Measurements from ENCODE around the gene NFYC. TPM values are rescaled to one million over a fixed set of nuclear protein-coding genes. Genes with fewer than 3 reads are reported as not detected.
A peak's percentile ranks its signal among the peaks of the same experiment; 100 is the strongest.
"Not testable (repeated sequence)": the region's sequence is repeated elsewhere in the genome, so short reads cannot be mapped to it uniquely, and the experiment has no call there.

Gene NFYC
- total RNA-seq, 1 experiment from 2014 or later, result 63.3 TPM

DNA sequence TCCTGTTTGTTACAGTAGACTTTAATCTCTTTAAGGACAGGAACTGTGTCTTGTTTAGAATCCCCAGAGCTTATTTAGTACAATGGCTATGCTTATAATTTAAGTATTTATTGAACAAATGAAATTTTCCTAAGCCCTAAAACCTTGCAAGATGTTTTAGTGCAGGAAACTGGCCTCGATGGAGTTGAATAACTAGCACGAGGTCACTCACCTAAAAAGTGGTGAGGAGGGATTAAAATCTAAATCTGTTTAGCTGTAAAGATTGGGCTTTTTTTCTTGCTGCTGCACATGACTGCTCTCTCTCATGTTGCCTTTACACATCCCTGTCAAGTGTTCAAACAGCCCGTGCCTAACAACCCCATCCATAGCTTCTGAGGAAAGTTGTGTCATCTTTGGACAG lies 10.2 kb downstream of the NFYC start:
- no TSS peak for BruUV-seq (replicated peaks)
- Histone ChIP-seq H3K27me3 (ENCODE audit: insufficient read depth, low read length) (no peaks in the 10 kb centered on the region), H3K79me2 (ENCODE audit: insufficient read depth, low read length) (peaks cover 99% of the 10 kb centered on the region), H3K4me3 (replicated peaks in 1 of 2; ENCODE audit: low read depth in 1 of 2, low read length in 2 of 2) (no peak overlapping the region), H3K27ac (ENCODE audit: low read depth, low read length) (no peak overlapping the region), H3K36me3 (ENCODE audit: control insufficient read depth in 1 of 2, insufficient read depth in 2 of 2, low read length in 2 of 2) (no peaks in the 10 kb centered on the region), H3K9ac (ENCODE audit: low read length) (no peak overlapping the region), H3K9me3 (ENCODE audit: control insufficient read depth in 1 of 2, insufficient read depth in 1 of 2, low read depth in 1 of 2, low read length in 2 of 2) (no peaks in the 10 kb centered on the region), H4K20me1 (ENCODE audit: insufficient read depth) (no peaks in the 10 kb centered on the region; the same call in 1 of the 2 replicates), H3K4me2 (ENCODE audit: low read length) (no peak overlapping the region), H3K9me2 (ENCODE audit: insufficient read depth) (no peaks in the 10 kb centered on the region; the same call in 1 of the 2 replicates), H3K4me1 (ENCODE audit: control insufficient read depth in 1 of 2, insufficient read depth in 2 of 2, low read length in 2 of 2) (peaks cover 18 to 36% of the 10 kb centered on the region in 2 experiments), H2AFZ (ENCODE audit: low read depth, low read length, poor library complexity, severe bottlenecking) (no peak overlapping the region)
- intact Hi-C loops (cut with micrococcal nuclease), result no loop called here
- RAD21 ChIA-PET (ENCODE audit: low non-redundant PET in 1 of 2, low total read pairs in 2 of 2, uncharacterized antibody in 2 of 2, unreplicated experiment in 2 of 2), result no interaction called here
- POLR2A ChIA-PET, result interaction anchor here (1.6 to 3.0 kb wide), 2 partner anchors 9 to 10 kb away, joined by 11 to 32 read pairs; partner anchors contain the start of gene NFYC
- no peak for ATAC-seq
- DNase-seq (ENCODE audit: low read depth, low spot score), result no peak
- CTCF ChIA-PET, result interaction anchor here (1.0 kb wide), 1 partner anchor 32 kb away, joined by 4 read pairs; no protein-coding TSS in a partner anchor
- TF ChIP-seq SIN3A (IDR thresholded peaks at IDR 0.05; ENCODE audit: low read depth) (no peak), SP1 (IDR thresholded peaks at IDR 0.05; ENCODE audit: low read depth) (no peak), CEBPB (IDR thresholded peaks at IDR 0.05; ENCODE audit: low read depth) (no peak), EZH2 (IDR thresholded peaks at IDR 0.05) (no peak), POLR2A (IDR thresholded peaks at IDR 0.05; ENCODE audit: borderline replicate concordance, extremely low read depth, insufficient read depth, insufficient read length) (no peak), EZH2phosphoT487 (IDR thresholded peaks at IDR 0.05; ENCODE audit: borderline replicate concordance) (no peak)
- TF ChIP-seq, protein P1, sequence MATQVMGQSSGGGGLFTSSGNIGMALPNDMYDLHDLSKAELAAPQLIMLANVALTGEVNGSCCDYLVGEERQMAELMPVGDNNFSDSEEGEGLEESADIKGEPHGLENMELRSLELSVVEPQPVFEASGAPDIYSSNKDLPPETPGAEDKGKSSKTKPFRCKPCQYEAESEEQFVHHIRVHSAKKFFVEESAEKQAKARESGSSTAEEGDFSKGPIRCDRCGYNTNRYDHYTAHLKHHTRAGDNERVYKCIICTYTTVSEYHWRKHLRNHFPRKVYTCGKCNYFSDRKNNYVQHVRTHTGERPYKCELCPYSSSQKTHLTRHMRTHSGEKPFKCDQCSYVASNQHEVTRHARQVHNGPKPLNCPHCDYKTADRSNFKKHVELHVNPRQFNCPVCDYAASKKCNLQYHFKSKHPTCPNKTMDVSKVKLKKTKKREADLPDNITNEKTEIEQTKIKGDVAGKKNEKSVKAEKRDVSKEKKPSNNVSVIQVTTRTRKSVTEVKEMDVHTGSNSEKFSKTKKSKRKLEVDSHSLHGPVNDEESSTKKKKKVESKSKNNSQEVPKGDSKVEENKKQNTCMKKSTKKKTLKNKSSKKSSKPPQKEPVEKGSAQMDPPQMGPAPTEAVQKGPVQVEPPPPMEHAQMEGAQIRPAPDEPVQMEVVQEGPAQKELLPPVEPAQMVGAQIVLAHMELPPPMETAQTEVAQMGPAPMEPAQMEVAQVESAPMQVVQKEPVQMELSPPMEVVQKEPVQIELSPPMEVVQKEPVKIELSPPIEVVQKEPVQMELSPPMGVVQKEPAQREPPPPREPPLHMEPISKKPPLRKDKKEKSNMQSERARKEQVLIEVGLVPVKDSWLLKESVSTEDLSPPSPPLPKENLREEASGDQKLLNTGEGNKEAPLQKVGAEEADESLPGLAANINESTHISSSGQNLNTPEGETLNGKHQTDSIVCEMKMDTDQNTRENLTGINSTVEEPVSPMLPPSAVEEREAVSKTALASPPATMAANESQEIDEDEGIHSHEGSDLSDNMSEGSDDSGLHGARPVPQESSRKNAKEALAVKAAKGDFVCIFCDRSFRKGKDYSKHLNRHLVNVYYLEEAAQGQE (IDR thresholded peaks at IDR 0.05; ENCODE audit: low read depth), result no peak
- TF ChIP-seq, protein P2, sequence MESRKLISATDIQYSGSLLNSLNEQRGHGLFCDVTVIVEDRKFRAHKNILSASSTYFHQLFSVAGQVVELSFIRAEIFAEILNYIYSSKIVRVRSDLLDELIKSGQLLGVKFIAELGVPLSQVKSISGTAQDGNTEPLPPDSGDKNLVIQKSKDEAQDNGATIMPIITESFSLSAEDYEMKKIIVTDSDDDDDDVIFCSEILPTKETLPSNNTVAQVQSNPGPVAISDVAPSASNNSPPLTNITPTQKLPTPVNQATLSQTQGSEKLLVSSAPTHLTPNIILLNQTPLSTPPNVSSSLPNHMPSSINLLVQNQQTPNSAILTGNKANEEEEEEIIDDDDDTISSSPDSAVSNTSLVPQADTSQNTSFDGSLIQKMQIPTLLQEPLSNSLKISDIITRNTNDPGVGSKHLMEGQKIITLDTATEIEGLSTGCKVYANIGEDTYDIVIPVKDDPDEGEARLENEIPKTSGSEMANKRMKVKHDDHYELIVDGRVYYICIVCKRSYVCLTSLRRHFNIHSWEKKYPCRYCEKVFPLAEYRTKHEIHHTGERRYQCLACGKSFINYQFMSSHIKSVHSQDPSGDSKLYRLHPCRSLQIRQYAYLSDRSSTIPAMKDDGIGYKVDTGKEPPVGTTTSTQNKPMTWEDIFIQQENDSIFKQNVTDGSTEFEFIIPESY (IDR thresholded peaks at IDR 0.05; ENCODE audit: extremely low read depth, insufficient replicate concordance, low read length), result no peak

DNA sequence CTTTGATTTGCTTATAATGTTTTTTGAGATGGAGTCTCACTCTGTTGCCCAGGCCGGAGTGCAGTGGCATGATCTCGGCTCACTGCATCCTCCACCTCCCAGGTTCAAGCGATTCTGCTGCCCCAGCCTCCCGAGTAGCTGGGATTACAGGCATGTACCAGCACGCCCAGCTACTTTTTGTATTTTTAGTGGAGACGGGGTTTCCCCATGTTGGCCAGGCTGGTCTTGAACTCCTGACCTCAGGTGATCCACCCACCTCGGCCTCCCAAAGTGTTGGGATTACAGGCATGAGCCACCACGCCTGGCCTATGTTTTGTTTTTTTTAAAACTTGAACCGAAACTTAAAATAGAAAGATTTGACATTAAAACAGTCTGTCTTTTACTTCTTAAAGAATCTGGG lies 11.3 kb downstream of the NFYC start:
- H3K9me3 ChIP-seq (ENCODE audit: control insufficient read depth in 1 of 2, insufficient read depth in 1 of 2, low read depth in 1 of 2, low read length in 2 of 2); H2AFZ ChIP-seq (ENCODE audit: low read depth, low read length, poor library complexity, severe bottlenecking); H3K4me3 ChIP-seq (replicated peaks in 1 of 2; ENCODE audit: low read depth in 1 of 2, low read length in 2 of 2); H3K27me3 ChIP-seq (ENCODE audit: insufficient read depth, low read length); intact Hi-C loops (cut with micrococcal nuclease); ATAC-seq; BruUV-seq (replicated peaks); DNase-seq (ENCODE audit: low read depth, low spot score); H4K20me1 ChIP-seq (ENCODE audit: insufficient read depth); H3K36me3 ChIP-seq (ENCODE audit: control insufficient read depth in 1 of 2, insufficient read depth in 2 of 2, low read length in 2 of 2); H3K9me2 ChIP-seq (ENCODE audit: insufficient read depth); RAD21 ChIA-PET (ENCODE audit: low non-redundant PET in 1 of 2, low total read pairs in 2 of 2, uncharacterized antibody in 2 of 2, unreplicated experiment in 2 of 2): not testable (repeated sequence)
- Histone ChIP-seq H3K27ac (ENCODE audit: low read depth, low read length) (0 out of 2 replicates have a peak overlapping the region, but pooled peaks have one; percentile 22), H3K9ac (ENCODE audit: low read length) (peak overlapping the region; percentile 21; the same call in 1 of the 2 replicates), H3K4me2 (ENCODE audit: low read length) (peak overlapping the region; percentile 52), H3K4me1 (ENCODE audit: control insufficient read depth in 1 of 2, insufficient read depth in 2 of 2, low read length in 2 of 2) (peaks cover 18 to 36% of the 10 kb centered on the region in 2 experiments), H3K79me2 (ENCODE audit: insufficient read depth, low read length) (peaks cover 95% of the 10 kb centered on the region)
- CTCF ChIA-PET, result interaction anchor here (1.0 to 1.2 kb wide), 2 partner anchors 12 to 33 kb away, joined by 4 to 6 read pairs; partner anchors contain the start of gene NFYC
- POLR2A ChIA-PET, result interaction anchor here (3.0 kb wide), 1 partner anchor 10 kb away, joined by 32 read pairs; the partner anchor contains the start of gene NFYC
